HG02610 (cell line): Measurements from ENCODE around the gene RAB4B.
"Not testable (repeated sequence)": the region's sequence is repeated elsewhere in the genome, so short reads cannot be mapped to it uniquely, and the experiment has no call there.

Experiments used
- ATAC-seq: cut with Tn5 transposase; IDR thresholded peaks from one replicate; pipeline ENCODE4 v1.9.1; 2021; ENCODE audit warnings: mild to moderate bottlenecking, moderate library complexity; ENCODE audit not compliant: unreplicated experiment

Gene RAB4B

DNA sequence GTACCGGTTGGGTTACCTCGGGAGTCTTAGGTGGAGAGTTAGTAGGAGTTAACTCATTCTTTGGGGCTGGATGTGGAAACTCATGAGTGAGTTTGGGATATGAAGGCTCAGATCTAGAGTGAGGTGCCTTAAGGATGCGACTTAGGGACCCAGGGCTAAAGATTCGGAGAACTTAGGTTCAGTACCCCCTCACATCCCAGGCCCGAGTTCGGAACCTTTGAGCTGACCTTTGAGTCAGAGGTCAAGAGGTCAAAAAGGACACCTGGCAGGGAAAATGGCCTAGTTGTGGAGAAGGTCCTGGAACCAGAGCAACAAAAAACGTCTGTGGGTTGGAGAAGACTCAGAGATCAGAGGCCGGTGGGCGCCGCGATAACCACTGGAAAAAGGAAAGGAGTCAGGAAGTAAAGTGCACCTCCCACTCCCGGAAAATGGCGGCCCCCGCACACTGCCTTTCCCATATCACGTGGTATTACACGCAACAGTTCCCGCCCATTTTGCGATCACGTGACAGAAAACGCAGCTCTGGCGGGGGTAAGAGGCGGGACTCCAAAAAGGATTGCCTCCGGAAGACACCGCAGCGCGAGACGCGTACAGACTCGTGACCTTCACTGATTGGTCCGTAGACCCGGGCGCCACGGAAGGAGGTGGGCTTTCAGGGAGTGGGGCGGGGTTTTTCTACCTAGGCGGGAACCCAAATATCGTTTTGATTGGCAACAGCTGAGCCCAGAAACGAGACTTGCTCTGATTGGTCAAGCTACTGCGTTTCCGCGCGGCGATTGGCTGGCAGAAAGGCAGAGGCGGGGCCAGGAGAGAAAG lies 27.8 kb upstream of the RAB4B start, which contains the start of gene ACTMAP:
Gene ACTMAP, minus strand, starts transcription at position 420 of the 816 bp plus-strand sequence. CDS start 674 bp downstream, outside the sequence.
- peak; percentile 86 for ATAC-seq

DNA sequence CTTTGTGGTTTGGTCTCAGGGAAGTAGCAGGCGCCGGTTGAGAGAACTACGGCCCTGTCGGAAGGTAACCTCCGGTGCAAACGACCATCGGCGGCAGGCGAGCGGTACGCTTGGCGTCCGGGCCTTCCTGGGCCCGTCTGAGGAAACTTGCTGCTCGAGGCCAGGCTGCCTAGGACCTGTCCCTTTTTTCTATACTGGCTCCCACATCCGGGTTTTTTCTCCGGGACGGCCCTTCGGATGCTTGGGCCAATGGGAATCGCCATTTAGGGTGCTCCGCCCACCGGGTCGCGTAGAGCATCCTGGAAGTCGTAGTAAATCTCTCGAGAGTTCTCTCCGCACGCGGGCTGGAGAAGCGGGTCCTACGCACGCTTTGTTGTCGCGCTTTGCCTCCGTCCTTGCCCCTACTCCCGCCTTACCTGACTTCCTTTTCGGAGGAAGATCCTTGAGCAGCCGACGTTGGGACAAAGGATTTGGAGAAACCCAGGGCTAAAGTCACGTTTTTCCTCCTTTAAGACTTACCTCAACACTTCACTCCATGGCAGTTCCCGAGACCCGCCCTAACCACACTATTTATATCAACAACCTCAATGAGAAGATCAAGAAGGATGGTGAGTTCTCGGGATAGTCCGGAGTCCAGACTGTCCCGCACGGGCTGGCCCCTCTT lies 27.0 kb upstream of the RAB4B start, which contains the start of gene SNRPA:
Gene SNRPA, plus strand, starts transcription at position 330 of the 664 bp plus-strand sequence. Its CDS starts 206 bp downstream, at position 536.
- peak; percentile 52 for ATAC-seq

DNA sequence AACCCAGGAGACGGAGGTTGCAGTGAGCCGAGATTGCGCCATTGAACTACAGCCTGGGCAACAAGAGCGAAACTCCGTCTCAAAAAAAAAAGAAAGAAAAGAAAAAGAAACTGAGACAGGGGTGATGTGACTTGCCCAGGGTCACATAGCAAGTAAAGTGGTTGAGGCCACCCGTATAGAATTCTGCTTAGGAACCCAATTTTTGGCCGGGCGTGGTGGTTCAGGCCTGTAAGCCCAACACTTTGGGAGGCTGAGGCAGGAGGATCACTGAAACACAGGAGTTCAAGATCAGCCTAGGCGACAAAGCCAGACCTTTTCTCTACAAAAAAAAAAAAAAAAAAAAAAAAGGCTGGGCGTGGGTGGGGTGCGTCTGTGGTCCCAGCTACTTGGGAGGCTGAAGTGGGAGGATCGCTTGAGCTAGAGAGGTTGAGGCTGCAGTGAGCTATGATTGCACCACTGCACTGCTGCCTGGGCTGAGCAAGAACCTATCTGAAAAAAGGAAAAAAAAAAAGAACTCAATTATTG lies 25.7 kb upstream of the RAB4B start:
- ATAC-seq, result no peak

DNA sequence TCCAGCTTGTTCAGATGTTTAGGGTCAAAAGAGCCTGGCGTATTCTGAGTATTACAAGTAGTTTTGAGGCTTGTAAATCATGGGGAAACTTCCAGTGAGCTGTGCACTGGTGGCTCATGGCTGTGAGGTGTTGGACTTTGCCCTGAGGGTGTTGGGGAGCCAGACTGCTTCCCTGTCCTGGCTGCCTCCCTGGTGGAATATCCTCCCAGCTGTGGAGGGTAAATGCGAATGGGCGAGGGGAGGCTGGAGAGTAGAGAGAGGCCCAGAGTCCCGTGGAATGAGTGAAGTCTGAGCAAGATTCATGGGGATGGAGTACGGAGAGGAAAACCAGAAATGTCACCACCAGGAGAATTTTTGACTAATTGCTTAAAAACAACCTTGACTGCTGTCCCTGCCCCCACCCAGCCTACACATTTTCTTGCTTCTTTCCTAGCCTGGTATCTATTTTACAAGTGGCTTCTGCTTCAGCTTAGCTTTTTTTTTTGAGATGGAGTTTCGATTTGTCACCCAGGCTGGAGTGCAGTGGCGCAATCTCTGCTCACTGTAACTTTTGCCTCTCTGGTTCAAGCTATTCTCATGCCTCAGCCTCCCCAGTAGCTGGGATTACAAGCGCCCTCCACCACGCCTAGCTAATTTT lies 23.3 kb upstream of the RAB4B start:
- ATAC-seq, result no peak

DNA sequence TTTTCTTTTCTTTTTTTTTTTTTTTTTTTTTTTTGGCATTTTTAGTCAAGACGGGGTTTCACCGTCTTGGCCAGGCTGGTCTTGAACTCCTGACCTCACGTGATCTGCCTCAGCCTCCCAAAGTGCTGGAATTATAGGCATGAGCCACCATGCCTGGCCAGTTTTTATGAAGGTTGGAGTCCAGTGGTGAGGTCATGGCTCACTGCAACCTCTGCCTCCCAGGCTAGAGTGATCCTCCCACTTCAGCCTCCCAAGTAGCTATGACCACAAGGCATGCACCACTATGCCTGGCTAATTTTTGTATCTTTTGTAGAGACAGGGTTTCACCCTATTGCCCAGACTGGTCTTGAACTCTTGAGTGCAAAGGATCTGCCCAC lies 22.8 kb upstream of the RAB4B start:
- ATAC-seq, result no peak

DNA sequence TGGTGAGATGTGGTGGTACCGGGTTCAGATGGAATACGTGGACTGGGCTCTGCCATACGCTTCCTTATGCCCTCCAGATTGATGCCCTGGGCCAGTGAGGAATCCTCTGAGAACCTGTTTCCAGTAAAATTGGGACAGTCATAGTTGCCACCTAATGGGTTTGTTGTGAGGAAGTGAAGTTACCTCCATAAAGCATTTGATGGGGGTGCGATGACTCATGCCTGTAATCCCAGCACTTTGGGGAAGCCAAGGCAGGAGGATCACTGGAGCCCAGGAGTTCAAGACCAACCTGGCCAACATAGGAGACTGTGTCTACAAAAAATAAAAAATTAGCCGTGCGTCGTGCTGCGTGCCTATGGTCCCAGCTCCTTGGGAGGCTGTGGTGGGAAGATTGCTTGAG lies 22.3 kb upstream of the RAB4B start:
- ATAC-seq, result no peak

DNA sequence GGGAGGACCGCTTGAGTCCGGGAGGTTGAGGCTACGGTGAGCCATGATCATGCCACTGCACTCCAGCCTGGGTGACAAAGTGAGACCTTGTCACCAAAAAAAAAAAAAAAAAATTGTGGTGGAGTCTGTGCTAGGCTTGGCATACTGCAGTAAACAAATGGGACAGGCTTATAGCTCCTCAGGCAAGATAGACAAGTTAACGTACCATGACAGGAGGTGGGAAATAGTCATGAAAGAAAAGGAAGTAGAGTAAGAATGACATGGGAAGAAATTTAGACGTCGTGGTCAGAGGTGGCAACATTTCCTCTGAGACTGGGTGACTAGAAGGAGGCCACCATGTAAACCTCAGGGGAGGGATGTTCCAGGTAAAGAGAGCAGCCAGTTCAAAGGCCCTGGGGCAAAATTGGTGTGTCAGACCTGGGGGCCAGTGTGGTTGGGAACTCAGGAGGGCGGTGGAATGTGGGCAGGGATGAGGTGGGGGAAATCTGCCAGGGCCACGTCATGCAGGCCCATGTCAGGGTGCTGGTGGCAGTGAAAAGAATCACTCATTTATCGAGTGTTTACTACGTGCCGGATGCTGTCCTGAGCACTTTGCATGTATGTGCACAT lies 21.4 kb upstream of the RAB4B start:
- no peak for ATAC-seq

DNA sequence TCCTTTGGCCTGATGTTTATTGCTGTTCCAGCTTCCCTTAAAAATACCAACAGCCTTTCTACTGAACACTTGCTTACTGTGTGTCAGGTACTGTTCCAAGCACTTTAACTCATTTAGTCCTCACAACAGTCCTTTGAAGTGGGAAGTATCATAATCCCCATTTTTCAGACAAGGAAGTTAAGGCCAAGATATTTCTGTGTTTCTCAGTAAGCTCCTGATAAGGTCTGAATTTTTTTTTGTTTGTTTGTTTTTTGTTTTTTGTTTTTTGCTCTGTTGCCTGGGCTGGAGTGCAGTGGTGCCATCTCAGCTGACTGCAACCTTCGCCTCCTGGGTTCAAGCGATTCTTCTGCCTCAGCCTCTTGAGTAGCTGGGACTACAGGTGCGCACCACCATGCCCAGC lies 19.6 kb upstream of the RAB4B start:
- no peak for ATAC-seq

DNA sequence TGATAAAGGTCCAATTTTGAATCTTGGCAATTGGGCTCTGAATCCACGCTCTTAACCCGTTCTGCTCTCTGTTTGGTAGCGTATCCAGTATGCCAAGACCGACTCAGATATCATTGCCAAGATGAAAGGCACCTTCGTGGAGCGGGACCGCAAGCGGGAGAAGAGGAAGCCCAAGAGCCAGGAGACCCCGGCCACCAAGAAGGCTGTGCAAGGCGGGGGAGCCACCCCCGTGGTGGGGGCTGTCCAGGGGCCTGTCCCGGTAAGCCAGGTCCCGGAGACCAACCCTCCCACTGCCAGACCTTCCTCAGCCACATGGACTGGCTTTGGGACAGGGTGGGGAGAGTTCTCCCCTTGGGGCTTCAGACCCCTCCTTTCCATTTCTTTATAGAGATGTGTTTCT lies 18.7 kb upstream of the RAB4B start:
- no peak for ATAC-seq

DNA sequence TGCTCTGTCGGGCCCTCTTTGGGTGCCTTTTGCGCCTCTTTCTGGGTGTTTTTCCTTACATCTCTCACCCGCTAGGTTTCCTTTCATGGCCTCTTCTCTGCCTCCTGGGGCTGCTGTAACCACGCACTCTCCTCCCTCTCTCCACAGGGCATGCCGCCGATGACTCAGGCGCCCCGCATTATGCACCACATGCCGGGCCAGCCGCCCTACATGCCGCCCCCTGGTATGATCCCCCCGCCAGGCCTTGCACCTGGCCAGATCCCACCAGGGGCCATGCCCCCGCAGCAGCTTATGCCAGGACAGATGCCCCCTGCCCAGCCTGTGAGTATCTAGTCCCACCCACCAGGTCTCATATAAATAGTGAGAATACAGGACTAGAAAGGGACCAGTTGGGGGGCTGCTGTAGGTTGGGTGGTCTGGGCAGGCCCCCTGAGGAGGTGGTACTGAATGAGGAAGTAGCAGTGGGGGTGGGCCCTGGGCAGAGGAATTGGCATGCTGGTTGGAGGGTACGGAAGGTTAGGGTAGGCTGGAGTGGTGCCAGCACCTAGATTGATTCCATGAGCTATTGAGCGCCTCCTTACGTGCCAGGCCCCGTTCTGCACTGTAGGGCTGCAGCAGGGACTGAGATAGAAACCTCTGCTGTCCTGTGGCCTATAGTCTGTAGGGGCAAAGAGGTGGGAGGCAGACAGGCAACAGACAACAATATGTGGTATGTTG lies 15.1 kb upstream of the RAB4B start:
- no peak for ATAC-seq

DNA sequence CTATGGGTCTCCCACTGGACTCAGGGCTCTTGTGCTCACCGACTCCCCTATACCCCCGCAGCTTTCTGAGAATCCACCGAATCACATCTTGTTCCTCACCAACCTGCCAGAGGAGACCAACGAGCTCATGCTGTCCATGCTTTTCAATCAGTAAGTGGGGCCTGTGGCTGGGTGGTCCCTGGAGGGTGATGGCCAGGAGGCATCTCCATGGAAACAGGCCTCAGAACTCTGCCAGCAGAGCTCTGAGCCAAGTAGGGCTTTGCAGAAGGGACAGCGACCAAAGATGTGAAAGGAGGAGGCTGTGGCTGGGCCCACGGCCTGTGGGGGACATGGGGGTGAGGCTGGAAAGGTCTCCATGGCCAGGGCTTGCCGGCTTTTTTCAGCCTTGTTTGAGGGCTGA lies 14.5 kb upstream of the RAB4B start:
- no peak for ATAC-seq

DNA sequence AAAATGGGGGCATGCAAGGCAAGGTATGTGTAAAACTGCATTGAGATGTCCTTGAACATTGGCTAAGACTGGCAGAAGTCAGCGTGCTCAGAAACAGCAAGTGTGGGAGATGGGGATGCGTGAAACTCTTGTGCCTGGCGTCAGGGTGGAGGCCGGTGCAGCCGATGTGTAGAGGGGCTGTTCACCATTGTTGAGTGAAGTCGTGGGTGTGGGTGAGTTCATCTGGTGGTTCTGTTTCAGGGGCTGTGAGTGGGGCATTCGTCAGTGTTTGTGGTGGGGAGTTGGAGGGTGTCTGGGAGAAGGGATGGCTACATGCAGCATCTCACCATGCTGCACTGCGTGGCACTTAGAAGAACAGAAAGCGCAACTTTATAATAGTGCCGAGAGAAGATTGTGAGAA lies 14.1 kb upstream of the RAB4B start:
- ATAC-seq, result no peak

DNA sequence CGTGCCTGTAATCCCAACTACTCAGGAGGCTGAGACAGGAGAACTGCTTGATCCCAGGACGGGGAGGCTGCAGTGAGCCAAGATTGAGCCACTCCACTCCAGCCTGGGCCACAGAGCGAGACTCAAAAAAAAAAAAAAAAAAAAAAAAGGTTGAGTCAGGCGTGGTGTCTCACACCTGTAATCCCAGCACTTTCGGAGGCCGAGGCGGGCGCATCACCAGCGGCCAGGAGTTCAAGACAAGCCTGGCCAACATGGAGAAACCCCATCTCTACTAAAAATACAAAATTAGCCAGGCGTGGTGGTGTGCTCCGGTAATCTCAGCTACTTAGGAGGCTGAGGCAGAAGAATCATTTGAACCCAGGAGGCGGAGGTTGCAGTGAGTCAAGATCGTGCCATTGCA lies 11.7 kb upstream of the RAB4B start:
- ATAC-seq, result not testable (repeated sequence)

DNA sequence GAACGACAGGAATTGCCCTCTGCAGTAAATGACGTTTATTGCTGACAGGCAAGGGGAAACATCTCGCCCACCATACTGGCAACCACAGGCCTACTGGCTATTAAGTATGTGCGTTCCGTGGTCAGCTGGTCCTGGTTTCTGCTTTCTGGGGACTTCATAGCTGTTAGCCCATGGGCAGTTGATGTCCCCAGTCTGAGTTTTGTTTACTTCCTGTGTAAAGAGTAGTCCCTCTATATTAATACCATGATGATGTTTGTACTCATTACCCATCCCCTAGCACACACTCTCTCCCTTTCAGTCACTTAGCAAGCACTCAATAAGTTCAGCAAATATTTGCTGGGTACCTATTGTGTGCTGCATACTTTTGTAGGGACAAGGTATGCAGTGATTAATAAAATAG lies 9.2 kb upstream of the RAB4B start:
- no peak for ATAC-seq

DNA sequence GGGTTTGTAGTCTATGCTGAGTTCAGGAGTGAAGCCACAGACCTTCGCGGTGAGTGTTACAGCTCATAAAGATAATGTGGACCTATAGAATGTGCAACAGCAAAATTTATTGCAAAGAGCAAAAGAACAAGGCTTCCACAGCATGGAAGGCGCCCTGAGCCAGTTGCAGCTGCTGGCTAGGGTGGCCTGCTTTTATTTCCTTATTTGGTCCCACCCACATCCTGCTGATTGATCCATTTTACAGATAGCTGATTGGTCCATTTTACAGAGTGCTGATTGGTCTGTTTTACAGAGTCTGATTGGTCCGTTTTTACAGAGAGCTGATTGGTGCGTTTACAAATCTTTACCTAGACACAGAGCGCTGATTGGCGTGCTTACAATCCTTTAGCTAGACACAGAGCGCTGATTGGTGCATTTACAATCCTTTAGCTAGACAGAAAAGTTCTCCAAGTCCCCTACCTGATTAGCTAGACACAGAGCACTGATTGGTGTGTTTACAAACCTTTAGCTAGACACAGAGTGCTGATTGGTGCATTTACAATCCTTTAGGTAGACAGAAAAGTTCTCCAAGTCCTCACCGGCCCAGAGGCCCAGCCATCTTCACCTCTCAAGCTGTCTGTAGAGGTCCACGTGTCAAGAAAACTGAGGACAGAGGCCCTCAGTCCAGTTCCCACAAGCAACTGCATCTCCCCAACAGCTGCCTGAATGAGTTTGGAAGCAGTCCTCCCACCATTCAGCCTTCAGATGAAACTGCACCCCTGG lies 6.8 kb upstream of the RAB4B start:
- not testable (repeated sequence) for ATAC-seq

DNA sequence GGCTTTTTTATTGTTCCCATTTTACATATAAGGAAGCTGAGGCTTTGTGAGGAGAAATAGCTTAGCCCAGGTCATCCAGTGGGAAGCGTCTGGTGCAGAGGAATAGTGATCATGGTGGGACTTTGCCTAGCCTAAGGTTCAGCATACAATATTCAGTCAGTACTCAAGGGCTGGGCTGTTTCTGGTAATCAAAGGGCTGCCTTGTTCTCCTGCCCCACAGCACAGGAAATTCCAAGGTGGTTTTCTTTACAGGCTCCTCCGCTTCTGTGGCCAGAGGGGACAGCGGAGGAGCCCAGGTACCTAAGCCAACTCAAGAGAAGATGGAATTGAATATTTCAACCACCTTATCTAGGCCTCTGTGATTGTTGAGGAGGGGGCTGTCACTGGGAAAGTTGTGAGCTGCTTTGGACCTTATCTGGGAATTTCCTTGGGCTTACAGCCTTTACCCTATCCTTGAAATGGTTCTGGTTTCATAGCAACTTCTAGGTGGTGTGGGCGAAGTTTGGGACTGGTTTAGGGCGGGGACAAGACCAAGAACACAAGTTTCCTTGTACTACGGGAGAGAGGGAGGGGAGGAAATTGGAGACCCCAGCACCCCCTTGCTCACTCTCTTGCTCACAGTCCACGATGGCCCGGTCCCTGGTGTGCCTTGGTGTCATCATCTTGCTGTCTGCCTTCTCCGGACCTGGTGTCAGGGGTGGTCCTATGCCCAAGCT lies 3.0 kb upstream of the RAB4B start, which contains the start of gene MIA:
Gene MIA, plus strand, starts transcription at position 606 of the 716 bp plus-strand sequence. Its CDS starts 22 bp downstream, at position 628.
- ATAC-seq, result no peak

DNA sequence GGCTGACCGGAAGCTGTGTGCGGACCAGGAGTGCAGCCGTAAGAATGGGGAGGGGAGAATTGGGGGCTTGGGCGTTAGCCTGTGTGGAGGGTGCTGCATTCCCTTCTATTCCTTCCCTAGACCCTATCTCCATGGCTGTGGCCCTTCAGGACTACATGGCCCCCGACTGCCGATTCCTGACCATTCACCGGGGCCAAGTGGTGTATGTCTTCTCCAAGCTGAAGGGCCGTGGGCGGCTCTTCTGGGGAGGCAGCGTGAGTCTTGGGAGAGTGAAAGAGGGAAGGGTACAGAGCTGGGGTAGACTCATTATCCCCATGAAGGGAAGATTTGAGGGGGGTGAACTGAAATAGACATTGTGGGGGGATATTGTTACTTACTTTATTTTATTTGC lies 2.4 kb upstream of the RAB4B start:
- no peak for ATAC-seq

DNA sequence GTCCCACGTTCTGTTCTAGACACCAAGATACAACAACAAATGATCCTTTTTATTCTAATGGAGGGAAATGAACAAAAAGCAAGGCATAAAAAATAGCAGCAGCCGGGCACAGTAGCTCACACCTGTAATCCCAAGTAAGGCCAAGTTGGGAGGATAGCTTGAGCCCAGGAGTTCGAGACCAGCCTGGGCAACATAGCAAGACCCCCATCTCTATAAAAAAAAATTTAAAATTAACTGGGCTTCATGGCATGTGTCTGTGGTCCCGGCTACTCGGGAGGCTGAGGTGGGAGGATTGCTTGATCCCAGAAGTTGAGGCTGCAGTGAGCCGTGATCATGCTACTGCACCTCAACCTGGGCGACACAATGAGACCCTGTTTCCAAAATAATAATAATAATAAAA lies 1.7 kb upstream of the RAB4B start:
- ATAC-seq, result no peak
